Endothelial cell of umbilical vein (primary cell): ENCODE measurements around the gene NGF. TPM values are rescaled to one million over a fixed set of nuclear protein-coding genes. Genes with fewer than 3 reads are reported as not detected.

ENCODE experiments used
- BruUV-seq: library from RNA; stranded (reverse); fragments of 400-500 nt; replicated peaks from 2 replicates; lab custom pipeline; 2021; lab: Mats Ljungman, UMichigan
- CTCF ChIA-PET: fragments of 300-600, 350-600 bp; sonication (Branson Sonifier 250); formaldehyde crosslinking; loops from one replicate; lab custom pipeline; 2021; ENCODE audit warnings: antibody characterized with exemption, inconsistent platforms; lab: Charles Lee
- POLR2A ChIA-PET: fragments of 300-600, 350-600 bp; sonication (Branson Sonifier 250); formaldehyde crosslinking; loops from one replicate; lab custom pipeline; 2021; ENCODE audit warnings: antibody characterized with exemption, inconsistent platforms; lab: Charles Lee
- DNase-seq: peaks from one replicate; pipeline ENCODE4 v3.0.0-alpha.2; 2011; ENCODE audit warnings: low read depth, low spot score
- FAIRE-seq: peaks from 2 replicates; lab custom pipeline; 2011; peaks lifted over from hg19 to GRCh38; lab: Jason Lieb, UNC
- H2AFZ ChIP-seq: 2 replicates; pipeline ENCODE4 v1.6.0; 2012; ENCODE audit warnings: low read depth, low read length, control low read depth, inconsistent platforms
- H3K27ac ChIP-seq: 2 replicates; pipeline ENCODE4 v1.5.1; 2011; ENCODE audit warnings: low read depth, mild to moderate bottlenecking, control low read depth, low read length, moderate library complexity; ENCODE audit not compliant: insufficient read depth
- H3K27me3 ChIP-seq, 2 experiments: 2 replicates each; pipeline versions ENCODE4 v1.6.0 to v1.6.1; 2011; ENCODE audit warnings: low read length in 2 of 2, mixed read lengths in 1 of 2; ENCODE audit not compliant: control insufficient read depth in 2 of 2, insufficient read depth in 2 of 2
- H3K36me3 ChIP-seq, 2 experiments: 2 replicates in 1 of 2; 3 replicates in 1 of 2; pipeline ENCODE4 v1.5.1; 2011; ENCODE audit warnings: low read length in 2 of 2, mild to moderate bottlenecking in 1 of 2, moderate library complexity in 1 of 2; ENCODE audit not compliant: control insufficient read depth in 2 of 2, insufficient read depth in 2 of 2; ENCODE audit errors: extremely low read depth in 1 of 2
- H3K4me1 ChIP-seq: 3 replicates; pipeline ENCODE4 v1.5.1; 2011; ENCODE audit warnings: mild to moderate bottlenecking, low read length; ENCODE audit not compliant: control insufficient read depth, insufficient read depth; ENCODE audit errors: extremely low read depth
- H3K4me2 ChIP-seq: 2 replicates; pipeline ENCODE4 v1.6.1; 2011; ENCODE audit warnings: low read length, control low read depth, mixed read lengths; ENCODE audit not compliant: insufficient read depth
- H3K4me3 ChIP-seq, 3 experiments: fragments of 200-600 bp in 1 of 3; sonication (generic), shearing (Covaris generic) in 1 of 3; replicated peaks in 1 of 3; 2 replicates each; pipeline ENCODE4 v1.5.1; 2011 to 2016; ENCODE audit warnings: control low read depth in 3 of 3, low read length in 3 of 3, mild to moderate bottlenecking in 2 of 3, inconsistent platforms in 1 of 3, low read depth in 1 of 3, moderate library complexity in 1 of 3; ENCODE audit not compliant: insufficient read depth in 1 of 3
- H3K79me2 ChIP-seq: 2 replicates; pipeline ENCODE4 v1.6.0; 2012; ENCODE audit warnings: low read length, inconsistent platforms; ENCODE audit not compliant: control insufficient read depth, insufficient read depth
- H3K9ac ChIP-seq: replicated peaks from 2 replicates; pipeline ENCODE3; 2011; ENCODE audit warnings: low read length, control low read depth; ENCODE audit not compliant: insufficient read depth; ENCODE audit errors: extremely low read depth
- H3K9me1 ChIP-seq: replicated peaks from 3 replicates; pipeline ENCODE4 v1.6.0; 2011; ENCODE audit warnings: mild to moderate bottlenecking, low read length; ENCODE audit not compliant: control insufficient read depth, insufficient read depth; ENCODE audit errors: extremely low read depth
- H3K9me3 ChIP-seq: replicated peaks from 2 replicates; pipeline ENCODE4 v1.5.1; 2012; ENCODE audit warnings: low read length, inconsistent platforms; ENCODE audit not compliant: control insufficient read depth, insufficient read depth
- H4K20me1 ChIP-seq: replicated peaks from 2 replicates; pipeline ENCODE3; 2011; ENCODE audit warnings: mild to moderate bottlenecking, low read length; ENCODE audit not compliant: control insufficient read depth, insufficient read depth; ENCODE audit errors: extremely low read depth
- EZH2 ChIP-seq: IDR thresholded peaks from 2 replicates; pipeline ENCODE4 v1.6.1; 2012; ENCODE audit warnings: borderline replicate concordance, low read depth, mild to moderate bottlenecking, moderate library complexity, low read length, inconsistent platforms; ENCODE audit not compliant: severe bottlenecking
- FOS ChIP-seq: IDR thresholded peaks from 2 replicates; pipeline ENCODE4 v1.6.1; 2011; ENCODE audit warnings: mild to moderate bottlenecking, low read length, moderate library complexity, borderline replicate concordance; ENCODE audit not compliant: insufficient read depth
- GATA2 ChIP-seq: IDR thresholded peaks from 2 replicates; pipeline ENCODE4 v1.7.0; 2011; ENCODE audit warnings: low read depth, mild to moderate bottlenecking, moderate library complexity, mixed read lengths, low read length; ENCODE audit not compliant: insufficient read length, insufficient read depth
- JUN ChIP-seq: IDR thresholded peaks from 2 replicates; pipeline ENCODE4 v1.6.1; 2011; ENCODE audit warnings: borderline replicate concordance, low read depth; ENCODE audit not compliant: insufficient read length, insufficient read depth
- MYC ChIP-seq: IDR thresholded peaks from one replicate; pipeline ENCODE4 v1.6.1; 2011; ENCODE audit warnings: mild to moderate bottlenecking, low read depth, low read length
- POLR2A ChIP-seq: IDR thresholded peaks from 2 replicates; pipeline ENCODE4 v1.6.1; 2012; ENCODE audit warnings: low read depth, mild to moderate bottlenecking, control low read depth, low read length
- POLR2AphosphoS5 ChIP-seq: IDR thresholded peaks from 2 replicates; pipeline ENCODE4 v1.6.1; 2012; ENCODE audit warnings: low read depth, mild to moderate bottlenecking, control low read depth, low read length, moderate library complexity; ENCODE audit not compliant: insufficient read depth
- dilution Hi-C: fragments of 300-500 bp; cut with MboI; formaldehyde crosslinking; loops from one replicate; pipeline ENCODE4 v1.15.0; 2019; ENCODE audit warnings: low sequenced_read_pairs; ENCODE audit not compliant: extremely low pct_ligation_motif_present
- intact Hi-C: fragments of 100-400 bp; cut with micrococcal nuclease; formaldehyde crosslinking; loops from one replicate; pipeline ENCODE4 v1.10.0; 2022
- polyA plus RNA-seq, 4 experiments: library from polyadenylated mRNA; depleted of rRNA in 3 of 4; stranded (reverse) in 3 of 4; unstranded in 1 of 4; fragments of >200 nt; gene quantifications; 2 replicates each; pipeline versions ENCODE4 v1.2.1 to v1.2.3, GENCODE V29; 2011 to 2012; ENCODE audit warnings: missing spikeins in 1 of 4
- total RNA-seq: library from RNA; stranded (reverse); gene quantifications from 2 replicates; pipeline ENCODE4 v1.2.3, GENCODE V29; 2021
- TF ChIP-seq, protein P1 (sequence below), 2 donors: IDR thresholded peaks; 1 replicate in 1 of 2; 2 replicates in 1 of 2; pipeline ENCODE4 v1.5.1; 2011; ENCODE audit warnings: low read length in 2 of 2, mild to moderate bottlenecking in 2 of 2, moderate library complexity in 2 of 2, control low read depth in 1 of 2, inconsistent platforms in 1 of 2, low read depth in 1 of 2; ENCODE audit not compliant: insufficient read depth in 1 of 2; ENCODE audit errors: extremely low read depth in 1 of 2
- TF ChIP-seq, protein P2 (sequence below): IDR thresholded peaks from 2 replicates; pipeline ENCODE4 v1.6.1; 2011; ENCODE audit not compliant: insufficient read depth, insufficient read length

Gene NGF
- total and polyA plus RNA-seq, 2 donors (not counting 3 experiments of a cell fraction or from before 2014, with no cell fraction given) = not detected

DNA sequence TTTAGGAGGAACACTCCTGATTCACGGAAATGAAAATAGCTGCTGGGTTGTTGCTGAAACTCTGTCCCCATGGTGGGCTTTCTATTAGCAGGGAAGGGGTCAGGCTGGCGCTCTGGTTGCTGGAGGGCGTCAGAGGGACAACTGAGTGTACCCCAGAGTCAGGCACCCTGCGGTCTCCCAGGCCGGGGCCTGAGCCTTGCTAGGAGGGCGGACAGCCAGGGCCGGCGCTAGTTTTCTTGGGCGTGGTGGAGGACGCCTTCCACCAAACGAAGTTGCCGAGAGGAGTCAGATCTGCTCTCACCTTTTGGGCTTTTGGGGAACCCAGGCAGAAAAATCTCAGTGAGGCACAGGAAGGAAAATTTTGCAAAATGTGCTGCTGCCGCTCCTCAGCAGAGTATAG, 54.8 kb downstream of the NGF start:
- no peak for DNase-seq
- H3K4me3 ChIP-seq = no peak overlapping the region
- no peaks in the 10 kb centered on the region for H4K20me1 ChIP-seq
- dilution Hi-C loops (no loop called here), intact Hi-C loops (no loop called here)
- H3K9me3 ChIP-seq = no peaks in the 10 kb centered on the region
- no peak overlapping the region for H2AFZ ChIP-seq
- no peak for FAIRE-seq
- no peaks in the 10 kb centered on the region for H3K4me1 ChIP-seq
- H3K27me3 ChIP-seq = no peaks in the 10 kb centered on the region
- POLR2A ChIA-PET = no interaction called here
- CTCF ChIA-PET = no interaction called here
- H3K79me2 ChIP-seq = no peaks in the 10 kb centered on the region
- H3K36me3 ChIP-seq = no peaks in the 10 kb centered on the region
- no peak overlapping the region for H3K9ac ChIP-seq
- no peak for TF ChIP-seq FOS
- no peak for TF ChIP-seq POLR2A
- TF ChIP-seq EZH2 = no peak
- TF ChIP-seq MYC = no peak
- no peak for TF ChIP-seq JUN
- no peak for TF ChIP-seq GATA2
- TF ChIP-seq, protein P1, sequence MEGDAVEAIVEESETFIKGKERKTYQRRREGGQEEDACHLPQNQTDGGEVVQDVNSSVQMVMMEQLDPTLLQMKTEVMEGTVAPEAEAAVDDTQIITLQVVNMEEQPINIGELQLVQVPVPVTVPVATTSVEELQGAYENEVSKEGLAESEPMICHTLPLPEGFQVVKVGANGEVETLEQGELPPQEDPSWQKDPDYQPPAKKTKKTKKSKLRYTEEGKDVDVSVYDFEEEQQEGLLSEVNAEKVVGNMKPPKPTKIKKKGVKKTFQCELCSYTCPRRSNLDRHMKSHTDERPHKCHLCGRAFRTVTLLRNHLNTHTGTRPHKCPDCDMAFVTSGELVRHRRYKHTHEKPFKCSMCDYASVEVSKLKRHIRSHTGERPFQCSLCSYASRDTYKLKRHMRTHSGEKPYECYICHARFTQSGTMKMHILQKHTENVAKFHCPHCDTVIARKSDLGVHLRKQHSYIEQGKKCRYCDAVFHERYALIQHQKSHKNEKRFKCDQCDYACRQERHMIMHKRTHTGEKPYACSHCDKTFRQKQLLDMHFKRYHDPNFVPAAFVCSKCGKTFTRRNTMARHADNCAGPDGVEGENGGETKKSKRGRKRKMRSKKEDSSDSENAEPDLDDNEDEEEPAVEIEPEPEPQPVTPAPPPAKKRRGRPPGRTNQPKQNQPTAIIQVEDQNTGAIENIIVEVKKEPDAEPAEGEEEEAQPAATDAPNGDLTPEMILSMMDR (IDR thresholded peaks at IDR 0.05; ENCODE audit: extremely low read depth in 1 of 2, insufficient read depth in 1 of 2, low read depth in 1 of 2, low read length in 2 of 2) = no peak
- TF ChIP-seq, protein P2, sequence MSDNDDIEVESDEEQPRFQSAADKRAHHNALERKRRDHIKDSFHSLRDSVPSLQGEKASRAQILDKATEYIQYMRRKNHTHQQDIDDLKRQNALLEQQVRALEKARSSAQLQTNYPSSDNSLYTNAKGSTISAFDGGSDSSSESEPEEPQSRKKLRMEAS = no peak
- TF ChIP-seq POLR2AphosphoS5 = no peak
- no peak overlapping the region for H3K27ac ChIP-seq
- H3K4me2 ChIP-seq = no peak overlapping the region
- no TSS peak for BruUV-seq
- no peaks in the 10 kb centered on the region for H3K9me1 ChIP-seq
